Activated CD4-positive, alpha-beta T cell treated with anti-CD3 and anti-CD28 coated beads, Interleukin-2, amount 50 U/mL, for 1 hour (primary cell): ENCODE measurements around the gene CHN2.

Experiments used
- DNase-seq: peaks from one replicate; pipeline ENCODE4 v3.0.0-alpha.2; 2020

CHN2 gene

GRCh38 chr7:29479301-29480200, 285.0 kb downstream of the CHN2 start:
- no peak for DNase-seq

- no peak for DNase-seq
These were observed 285.9 kb downstream of the CHN2 start for GRCh38 chr7:29480451-29480850.

DNA sequence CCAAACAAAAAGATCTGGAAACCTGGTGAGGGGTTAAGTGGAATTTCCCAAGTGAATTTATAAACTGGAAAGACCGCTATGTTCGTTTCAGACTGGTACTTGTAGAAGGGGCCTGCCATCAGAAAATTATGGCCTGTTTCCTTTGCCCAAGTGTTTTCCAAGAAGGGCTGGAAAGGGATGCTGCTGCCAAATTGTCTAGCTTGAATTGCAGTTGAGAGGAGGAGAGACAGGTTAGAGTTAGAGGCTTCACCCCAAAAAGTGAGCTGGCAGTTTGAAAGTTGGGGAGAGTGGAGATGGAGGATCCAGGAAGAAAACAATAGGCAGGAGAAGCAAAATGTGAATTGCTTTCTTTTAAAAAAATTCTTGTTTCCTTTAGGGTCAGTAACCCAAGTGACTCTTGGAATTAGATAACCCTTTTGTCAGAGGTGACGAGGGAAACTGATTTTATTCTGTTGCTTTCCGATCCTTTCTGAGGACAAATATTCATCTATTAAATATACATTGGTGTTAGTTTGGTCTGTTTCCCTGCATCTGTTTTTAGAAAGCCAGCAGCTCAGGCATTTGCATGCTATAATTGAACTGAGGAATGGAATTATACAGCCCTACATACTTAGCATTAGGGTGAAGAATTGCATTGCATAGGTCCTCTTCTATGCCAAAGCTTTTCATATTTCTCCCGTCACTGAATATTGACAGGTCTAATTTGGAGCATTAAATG, 286.5 kb downstream of the CHN2 start:
- no peak for DNase-seq

DNA sequence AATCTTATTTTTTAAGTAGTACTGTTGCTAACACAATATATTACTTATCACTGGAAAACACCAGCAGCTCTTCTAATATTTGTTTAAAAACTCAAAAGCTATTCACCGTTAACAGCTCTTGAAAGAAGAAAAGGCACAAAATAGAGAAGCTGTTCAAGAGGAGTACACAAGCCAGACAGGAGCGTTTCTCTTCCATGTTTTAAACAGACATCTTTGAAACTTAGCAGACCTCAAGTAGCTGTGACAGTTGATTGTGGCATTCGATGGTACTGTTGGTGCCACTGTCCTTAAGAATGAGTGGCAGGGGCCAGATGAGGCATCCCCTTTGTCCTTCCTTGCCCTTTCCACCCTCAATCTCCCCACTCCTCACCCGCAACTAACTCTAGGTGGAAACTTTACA, 287.5 kb downstream of the CHN2 start:
- DNase-seq, result no peak

DNA sequence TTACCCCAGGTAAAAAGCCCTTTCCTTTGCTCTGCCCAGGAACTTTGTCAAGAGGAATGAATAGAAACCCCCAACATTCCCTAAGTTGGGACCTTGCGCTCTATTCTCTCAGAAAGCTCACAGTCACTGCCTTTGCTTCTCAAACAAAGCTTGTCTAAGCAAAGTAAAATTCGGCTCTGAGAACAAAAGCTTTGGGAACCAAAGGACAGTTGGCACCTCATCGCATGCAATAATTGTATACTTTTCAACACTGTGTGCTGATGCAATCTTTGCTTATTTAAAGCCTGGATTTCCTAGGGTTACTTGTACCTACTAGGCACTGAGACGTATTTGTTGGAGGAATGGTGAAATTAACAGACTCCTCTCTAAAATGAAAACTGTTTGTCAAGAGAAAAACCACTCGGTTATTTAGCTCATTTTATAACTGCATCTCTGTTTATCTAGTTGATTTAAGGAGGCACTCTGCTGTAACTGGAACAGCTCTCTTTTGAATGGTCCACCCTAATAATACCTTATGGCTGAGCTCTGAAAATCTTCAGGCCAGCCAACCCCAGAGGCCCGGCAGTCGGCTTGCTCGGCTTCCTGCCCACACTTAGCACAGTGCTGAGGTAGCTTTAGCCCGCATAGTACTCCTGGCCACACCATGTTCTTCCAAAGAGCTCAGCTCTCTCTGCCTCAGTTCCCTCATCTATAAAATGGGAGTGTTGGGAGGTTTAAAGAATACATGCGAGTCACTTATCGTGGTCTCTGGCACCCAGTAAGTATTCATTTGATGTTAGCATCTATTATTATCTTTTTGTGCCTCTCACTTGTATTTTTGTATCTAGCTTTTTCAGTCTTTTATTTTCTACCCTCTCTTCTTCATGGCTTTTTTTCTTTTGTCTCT, 288.9 kb downstream of the CHN2 start:
- no peak for DNase-seq

- no peak for DNase-seq
These were observed 289.7 kb downstream of the CHN2 start for GRCh38 chr7:29484280-29484679.

GRCh38 chr7:29485339-29486190, 291.0 kb downstream of the CHN2 start:
- no peak for DNase-seq

GRCh38 chr7:29486191-29486700, 291.7 kb downstream of the CHN2 start:
- DNase-seq, result no peak

DNA sequence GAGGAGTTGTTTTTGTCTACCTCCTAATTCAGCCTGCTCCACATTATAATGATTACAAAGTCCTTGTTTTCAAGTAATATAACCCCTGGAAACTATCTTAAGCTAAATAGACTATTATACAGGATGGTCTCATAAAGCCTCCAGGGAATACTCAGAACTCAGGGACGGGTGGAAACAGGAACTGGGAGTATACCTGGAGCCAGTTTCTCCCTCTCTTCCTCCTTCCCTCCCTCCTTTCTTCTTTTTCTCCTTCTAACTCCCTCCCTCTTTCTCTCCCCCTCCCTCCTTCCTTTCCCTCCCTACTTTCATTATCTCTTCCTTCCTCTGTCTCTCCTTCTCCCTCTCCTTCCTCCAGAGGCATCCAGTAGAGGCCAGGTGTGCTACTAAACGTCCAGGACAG, 292.8 kb downstream of the CHN2 start:
- DNase-seq, result no peak

DNA sequence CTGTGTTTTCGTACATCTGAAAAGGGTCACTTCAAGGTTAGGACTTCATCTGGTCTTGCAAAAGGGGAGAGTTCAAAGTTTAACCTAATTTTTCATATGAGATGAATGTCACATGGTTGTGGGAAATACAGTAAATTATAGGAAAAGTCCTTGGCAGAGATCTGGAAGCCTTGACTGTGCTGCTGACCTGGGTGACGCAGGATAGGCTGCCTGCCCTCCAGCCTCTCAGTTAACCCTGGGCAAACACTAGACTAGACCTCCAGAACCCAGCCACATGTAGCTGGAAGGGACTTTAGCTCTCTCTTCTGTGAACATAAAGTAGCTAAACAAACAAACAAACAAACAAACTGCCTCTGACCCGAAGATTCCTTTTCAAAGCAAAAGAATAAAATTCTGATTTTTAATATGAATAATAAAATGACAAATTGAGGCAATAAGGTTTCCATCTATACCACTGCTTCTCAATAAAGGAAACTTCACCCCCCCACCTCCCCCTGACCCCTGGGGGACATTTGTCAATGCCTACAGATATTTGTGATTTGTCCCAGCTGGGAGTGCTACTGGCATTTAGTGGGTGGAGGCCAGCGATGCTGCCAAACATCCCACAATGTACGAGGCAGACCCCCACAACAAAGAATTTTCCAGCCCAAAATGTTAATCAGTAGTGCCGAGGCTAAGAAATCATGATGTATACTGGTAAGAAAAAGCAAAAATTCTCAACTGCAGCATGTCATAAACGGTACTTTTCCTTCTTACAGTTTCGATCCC, 293.8 kb downstream of the CHN2 start:
- DNase-seq, result no peak

DNA sequence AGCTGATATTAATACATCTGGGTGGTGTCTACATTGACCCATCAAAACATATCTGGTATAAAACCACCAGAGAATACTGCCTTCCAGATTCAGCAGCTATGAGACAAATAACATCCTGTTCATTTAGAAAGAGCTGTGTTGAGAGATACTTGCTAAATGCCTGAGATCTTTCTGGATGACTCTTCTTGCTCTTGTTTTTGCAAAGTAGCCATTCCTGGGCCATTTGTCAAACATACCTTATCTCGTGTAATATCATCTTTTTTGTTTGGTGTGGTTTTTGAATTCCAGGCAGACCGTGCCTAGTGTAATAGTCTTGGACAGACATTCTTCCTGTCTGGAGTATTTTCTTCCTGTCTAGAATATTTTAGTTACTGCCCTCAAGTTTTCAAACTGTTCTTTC, 294.4 kb downstream of the CHN2 start:
- no peak for DNase-seq

- no peak for DNase-seq
These were observed 295.6 kb downstream of the CHN2 start for GRCh38 chr7:29490094-29490607.

DNA sequence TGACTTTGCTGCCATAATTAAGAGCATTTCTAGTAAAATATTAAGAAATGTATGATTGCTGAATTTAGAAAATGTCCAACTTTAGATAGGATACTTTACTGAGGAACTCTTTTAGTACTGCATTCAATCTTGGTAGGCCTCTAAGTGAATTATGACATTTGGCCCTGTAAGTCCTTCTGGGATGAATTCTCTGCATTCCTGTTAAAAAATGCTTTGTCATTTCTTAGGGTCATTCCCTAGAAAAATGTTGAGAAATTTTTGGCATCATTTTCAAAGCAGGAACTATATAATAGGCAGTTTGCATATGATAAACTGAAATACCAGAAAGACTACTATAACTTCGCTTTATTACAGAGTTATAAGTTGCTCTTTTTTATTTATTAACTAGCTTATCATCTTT, 299.8 kb downstream of the CHN2 start:
- DNase-seq, result no peak

DNA sequence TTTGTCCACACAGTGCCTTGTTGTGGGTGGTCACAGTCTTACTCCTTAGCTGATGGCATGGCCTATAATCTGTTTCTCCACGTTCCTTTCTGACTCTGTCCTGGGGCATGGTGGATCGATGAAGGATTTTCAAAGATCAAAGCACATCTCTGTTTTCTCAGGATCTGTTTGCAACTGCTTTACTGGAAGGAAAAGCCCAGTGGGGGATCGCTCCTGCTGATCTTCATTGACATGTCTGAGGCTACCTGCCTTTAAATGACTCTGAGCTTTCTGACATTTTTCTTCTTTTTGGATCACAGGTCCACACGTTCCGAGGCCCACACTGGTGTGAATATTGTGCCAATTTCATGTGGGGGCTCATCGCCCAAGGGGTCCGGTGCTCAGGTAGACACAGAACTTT, 301.1 kb downstream of the CHN2 start:
- no peak for DNase-seq

GRCh38 chr7:29496355-29497020, 301.9 kb downstream of the CHN2 start:
- DNase-seq, result no peak

DNA sequence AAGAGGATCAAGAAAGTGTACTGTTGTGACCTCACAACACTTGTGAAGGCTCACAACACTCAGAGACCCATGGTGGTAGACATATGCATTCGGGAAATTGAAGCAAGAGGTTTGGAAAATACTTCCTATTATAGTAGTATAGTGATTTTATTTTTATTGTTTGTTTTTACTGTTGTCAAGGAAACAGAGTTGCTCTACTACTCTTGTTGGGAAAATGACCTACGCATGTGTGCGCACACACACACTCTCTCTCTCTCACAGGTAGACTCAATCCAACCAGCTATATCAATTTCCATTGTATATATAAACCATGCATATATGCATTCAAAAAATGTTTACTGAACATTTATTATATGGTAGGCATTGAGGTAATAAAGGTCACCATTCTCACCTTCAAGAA, 305.4 kb downstream of the CHN2 start:
- no peak for DNase-seq

DNA sequence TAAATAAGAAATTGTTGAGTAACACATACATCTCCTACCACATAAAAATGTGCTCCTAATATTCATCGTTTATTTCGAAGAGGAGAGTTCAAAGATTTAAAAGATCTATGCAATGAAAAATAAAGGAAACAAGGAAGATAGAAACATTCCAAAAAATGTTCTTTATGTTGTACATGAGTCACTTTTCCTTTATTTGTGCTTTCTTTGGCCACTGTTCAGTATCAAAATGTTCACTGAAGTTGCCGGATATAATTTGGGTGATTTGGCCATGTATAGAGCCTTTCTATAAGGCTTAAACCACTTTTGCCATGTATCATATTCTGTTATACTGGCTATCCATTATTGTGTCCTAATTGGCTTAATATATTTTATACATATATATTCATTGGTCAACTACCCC, 306.1 kb downstream of the CHN2 start:
- no peak for DNase-seq

DNA sequence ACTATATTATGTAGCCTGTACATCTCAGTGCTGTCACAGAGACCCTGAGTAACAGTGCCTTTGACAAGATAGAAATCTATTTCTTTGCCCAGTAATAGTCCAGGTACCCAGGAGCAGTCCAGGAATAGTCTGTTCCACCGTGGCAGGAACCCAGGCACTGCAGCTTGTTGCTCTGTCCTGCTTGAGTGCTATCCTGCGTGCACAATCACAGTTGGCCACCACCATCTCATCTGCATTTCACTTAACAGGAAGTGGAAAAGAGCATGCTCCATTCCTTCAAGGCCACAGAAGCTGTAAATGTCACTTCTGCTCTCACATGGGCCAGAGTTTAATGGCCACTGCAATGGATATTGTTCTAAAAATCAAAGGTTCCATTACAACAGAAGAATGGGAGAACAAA, 307.6 kb downstream of the CHN2 start:
- DNase-seq, result no peak

DNA sequence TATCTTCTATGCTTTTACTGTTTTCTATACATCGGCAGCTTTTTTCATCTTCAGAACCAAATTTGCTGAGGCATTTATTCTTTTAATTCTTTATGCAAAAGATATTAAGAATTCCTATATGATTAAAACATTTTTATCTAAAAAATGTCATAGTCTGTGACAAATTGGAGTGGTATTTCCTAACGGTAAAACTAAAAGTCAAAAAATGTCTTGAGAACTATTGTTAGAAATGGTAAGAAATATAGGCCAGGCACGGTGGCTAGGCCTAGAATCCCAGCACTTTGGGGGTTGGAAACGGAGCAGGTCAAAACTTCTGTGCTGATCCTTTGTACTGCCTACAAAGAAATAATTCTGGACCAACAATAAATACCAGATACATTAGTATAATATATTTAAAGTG, 311.4 kb downstream of the CHN2 start:
- no peak for DNase-seq

- DNase-seq, result no peak
These were observed 314.0 kb downstream of the CHN2 start for GRCh38 chr7:29508608-29509007.

DNA sequence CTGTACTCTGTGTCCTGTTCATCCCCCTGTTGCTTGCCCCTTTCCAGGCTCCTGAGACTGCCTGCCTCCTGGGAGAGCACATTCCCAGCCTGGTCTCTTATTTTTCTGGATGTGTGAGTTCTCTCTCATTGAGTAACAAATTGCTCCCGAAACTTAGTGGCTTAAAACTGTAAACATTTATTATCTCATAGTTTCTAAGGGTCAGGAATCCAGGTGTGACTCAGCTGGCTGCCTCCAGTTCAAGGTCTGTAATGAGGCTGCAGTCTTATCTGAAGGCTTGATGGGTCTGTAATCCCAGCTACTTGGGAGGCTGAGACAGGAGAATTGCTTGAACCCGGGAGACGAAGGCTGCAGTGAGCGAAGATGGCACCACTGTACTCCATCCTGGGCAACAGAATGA, 315.5 kb downstream of the CHN2 start:
- DNase-seq, result no peak
